SK-N-SH (cell line): Measurements from ENCODE around the gene SLC6A2. TPM values are rescaled to one million over a fixed set of nuclear protein-coding genes. Genes with fewer than 3 reads are reported as not detected.

Source experiments
- CTCF ChIA-PET: fragments of 300-600, 350-600 bp; formaldehyde crosslinking; extraction: SDS; loops from one replicate; lab custom pipeline; 2021; lab: Yijun Ruan, JAX
- POLR2A ChIA-PET: fragments of 350-600 bp; sonication (Branson Sonifier 250); formaldehyde crosslinking; extraction: SDS; loops from one replicate; lab custom pipeline; 2020; ENCODE audit warnings: antibody characterized with exemption, inconsistent platforms; lab: Yijun Ruan, JAX
- DNase-seq: peaks from one replicate; pipeline ENCODE4 v3.0.0; 2012
- H2AFZ ChIP-seq: fragments of 200-600 bp; sonication (generic); 2 replicates; pipeline ENCODE4 v1.8.1; 2016; ENCODE audit warnings: antibody characterized with exemption, mild to moderate bottlenecking, low read depth
- H3F3A ChIP-seq: fragments of 200-600 bp; sonication (generic); replicated peaks from 2 replicates; pipeline ENCODE3; 2016; ENCODE audit warnings: antibody characterized with exemption, mild to moderate bottlenecking; ENCODE audit not compliant: insufficient read depth
- H3K27ac ChIP-seq, 2 experiments: fragments of 200-500 bp in 1 of 2; fragments of 200-600 bp in 1 of 2; sonication (Bioruptor generic) in 1 of 2; sonication (generic), shearing (Covaris generic) in 1 of 2; 2 replicates each; pipeline versions ENCODE4 v1.5.1 to v1.6.1; 2014 to 2016; ENCODE audit warnings: low read depth in 2 of 2, inconsistent platforms in 1 of 2, low read length in 1 of 2, mild to moderate bottlenecking in 1 of 2, mixed read lengths in 1 of 2
- H3K27me3 ChIP-seq: fragments of 200-600 bp; sonication (generic), shearing (Covaris generic); 2 replicates; pipeline ENCODE4 v1.6.1; 2016; ENCODE audit warnings: mixed run types; ENCODE audit not compliant: insufficient read depth
- H3K36me3 ChIP-seq, 2 experiments: fragments of 200-500 bp in 1 of 2; fragments of 200-600 bp in 1 of 2; sonication (Bioruptor generic) in 1 of 2; sonication (generic) in 1 of 2; replicated peaks in 1 of 2; 2 replicates each; pipeline versions ENCODE3 to v1.5.1; 2014 to 2016; ENCODE audit warnings: low read length in 1 of 2, mild to moderate bottlenecking in 1 of 2; ENCODE audit not compliant: insufficient read depth in 2 of 2, control insufficient read depth in 1 of 2
- H3K4me1 ChIP-seq, 2 experiments: fragments of 200-500 bp in 1 of 2; fragments of 200-600 bp in 1 of 2; sonication (Bioruptor generic) in 1 of 2; sonication (generic), shearing (Covaris generic) in 1 of 2; 2 replicates each; pipeline versions ENCODE4 v1.5.1 to v1.6.1; 2014 to 2016; ENCODE audit warnings: low read depth in 1 of 2, low read length in 1 of 2, mixed run types in 1 of 2; ENCODE audit not compliant: insufficient read depth in 2 of 2, control insufficient read depth in 1 of 2
- H3K4me2 ChIP-seq: fragments of 200-600 bp; sonication (generic), shearing (Covaris generic); 2 replicates; pipeline ENCODE4 v1.6.1; 2017; ENCODE audit warnings: mixed run types
- H3K4me3 ChIP-seq, 2 experiments: fragments of 200-500 bp in 1 of 2; fragments of 200-600 bp in 1 of 2; sonication (Bioruptor generic) in 1 of 2; sonication (generic), shearing (Covaris generic) in 1 of 2; 2 replicates each; pipeline versions ENCODE4 v1.5.1 to v1.8.1; 2014 to 2016; ENCODE audit warnings: low read depth in 2 of 2, inconsistent platforms in 1 of 2, low read length in 1 of 2, mild to moderate bottlenecking in 1 of 2, mixed read lengths in 1 of 2, moderate library complexity in 1 of 2
- H3K79me2 ChIP-seq: fragments of 200-600 bp; sonication (generic); 2 replicates; pipeline ENCODE4 v1.8.1; 2017; ENCODE audit warnings: mild to moderate bottlenecking; ENCODE audit not compliant: insufficient read depth
- H3K9ac ChIP-seq: fragments of 200-600 bp; sonication (generic); 2 replicates; pipeline ENCODE4 v1.6.1; 2017; ENCODE audit warnings: mixed run types
- H3K9me2 ChIP-seq: fragments of 200-600 bp; sonication (generic); 2 replicates; pipeline ENCODE4 v1.6.1; 2017; ENCODE audit warnings: mixed run types
- H3K9me3 ChIP-seq: fragments of 200-600 bp; sonication (generic); 2 replicates; pipeline ENCODE4 v1.6.1; 2017; ENCODE audit warnings: mixed run types, mild to moderate bottlenecking, moderate library complexity
- H4K20me1 ChIP-seq: fragments of 200-600 bp; sonication (generic); 2 replicates; pipeline ENCODE4 v1.6.1; 2017; ENCODE audit warnings: mild to moderate bottlenecking, mixed run types; ENCODE audit not compliant: insufficient read depth
- EP300 ChIP-seq, 2 experiments: IDR thresholded peaks; 2 replicates each; pipeline versions ENCODE4 v1.4.0 to v1.6.1; 2012; ENCODE audit warnings: borderline replicate concordance in 1 of 2, low read depth in 1 of 2, low read length in 1 of 2
- FOSL2 ChIP-seq: IDR thresholded peaks from 2 replicates; pipeline ENCODE4 v1.4.0; 2012; ENCODE audit warnings: low read depth, mild to moderate bottlenecking, moderate library complexity, borderline replicate concordance
- FOXJ3 ChIP-seq: sonication (generic); formaldehyde crosslinking; IDR thresholded peaks from 2 replicates; pipeline ENCODE4 v1.5.1; 2020; ENCODE audit warnings: mild to moderate bottlenecking, missing genetic modification reagents
- GABPA ChIP-seq: IDR thresholded peaks from 2 replicates; pipeline ENCODE4 v1.4.0; 2012; ENCODE audit warnings: low read depth, mild to moderate bottlenecking
- NRF1 ChIP-seq: IDR thresholded peaks from 2 replicates; pipeline ENCODE4 v1.6.1; 2012; ENCODE audit warnings: low read depth, mild to moderate bottlenecking, low read length
- RFX5 ChIP-seq: IDR thresholded peaks from 2 replicates; pipeline ENCODE4 v1.6.1; 2012; ENCODE audit warnings: mild to moderate bottlenecking, improper control_type of control experiment, low read length
- SMC3 ChIP-seq: IDR thresholded peaks from 2 replicates; pipeline ENCODE4 v1.6.1; 2012; ENCODE audit warnings: low read depth, low read length, improper control_type of control experiment
- TAF1 ChIP-seq: IDR thresholded peaks from 2 replicates; pipeline ENCODE4 v1.6.1; 2012; ENCODE audit warnings: low read depth, mild to moderate bottlenecking, low read length, moderate library complexity, borderline replicate concordance
- TCF12 ChIP-seq: IDR thresholded peaks from 2 replicates; pipeline ENCODE4 v1.4.0; 2012
- TEAD4 ChIP-seq: IDR thresholded peaks from 2 replicates; pipeline ENCODE4 v1.4.0; 2012; ENCODE audit warnings: mild to moderate bottlenecking, borderline replicate concordance; ENCODE audit not compliant: insufficient read depth
- YY1 ChIP-seq: IDR thresholded peaks from 2 replicates; pipeline ENCODE4 v1.4.0; 2012; ENCODE audit warnings: low read depth, mild to moderate bottlenecking
- WGBS: methylation state at CpG from one replicate; pipeline ENCODE4 v1.1.6; 2017; ENCODE audit warnings: low lambda C conversion rate; 5-methylcytosine and 5-hydroxymethylcytosine counted together
- polyA plus RNA-seq, 3 experiments: library from polyadenylated mRNA; depleted of rRNA; stranded (reverse); fragments of >200 nt; gene quantifications; 2 replicates each; pipeline ENCODE4 v1.2.3, GENCODE V29; 2012
- TF ChIP-seq, protein P1 (sequence below): fragments of 200-600 bp; sonication (generic); IDR thresholded peaks from 2 replicates; pipeline ENCODE4 v1.6.1; 2017; ENCODE audit warnings: antibody characterized with exemption, mild to moderate bottlenecking, moderate library complexity
- TF ChIP-seq, protein P2 (sequence below): IDR thresholded peaks from 2 replicates; pipeline ENCODE4; 2012
- TF ChIP-seq, protein P3 (sequence below): IDR thresholded peaks from 2 replicates; pipeline ENCODE4 v1.4.0; 2012; ENCODE audit warnings: low read depth, borderline replicate concordance
- TF ChIP-seq, protein P4 (sequence below): IDR thresholded peaks from 2 replicates; pipeline ENCODE4 v1.4.0; 2012; ENCODE audit warnings: low read depth, borderline replicate concordance

Gene SLC6A2
- polyA plus RNA-seq, 1 of the 3 experiments (the other 2 are of a cell fraction) = 3.3 TPM

DNA sequence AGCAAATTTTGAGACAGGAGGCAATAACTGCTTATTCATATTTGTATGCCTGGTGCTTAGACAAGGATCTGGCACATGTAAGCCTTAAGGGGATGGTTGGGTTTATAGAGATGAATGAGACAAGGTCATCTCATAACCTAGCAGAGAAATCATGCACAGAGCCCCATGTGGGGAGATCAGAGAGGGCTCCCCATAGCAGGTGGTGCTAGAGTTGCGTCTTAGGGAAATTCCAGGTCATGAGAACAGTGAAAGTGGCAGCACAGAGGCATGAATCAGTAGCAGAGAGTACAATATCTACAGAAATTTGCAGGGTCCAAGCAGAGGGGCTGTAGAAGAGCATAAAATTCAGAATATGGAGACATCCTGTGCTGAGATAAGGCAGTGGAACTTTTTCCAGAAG, 57.3 kb downstream of the SLC6A2 start:
- POLR2A ChIA-PET = no interaction called here
- WGBS = 33% methylated on average over 1 of the region's 1 CpG
- no peaks in the 10 kb centered on the region for H3K9me2 ChIP-seq

DNA sequence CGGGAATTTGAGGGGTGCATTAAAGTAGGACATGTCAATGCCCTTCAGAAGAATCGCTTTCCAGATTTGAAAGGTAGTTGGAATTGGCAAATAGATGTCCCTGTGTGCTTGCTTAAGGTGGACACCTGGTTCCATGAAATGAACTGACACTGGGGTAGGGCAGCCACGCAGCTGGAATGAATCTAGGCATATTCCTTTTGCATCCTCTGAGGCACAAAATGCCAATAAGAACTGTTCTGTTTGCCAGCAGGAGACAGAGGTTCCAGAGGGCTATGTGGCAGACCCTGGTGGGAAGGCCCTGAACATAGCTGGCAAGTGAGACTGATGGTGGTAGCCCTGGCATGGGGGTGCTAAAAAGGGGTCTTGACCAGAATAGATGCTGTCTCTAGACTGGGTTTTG, 61.5 kb downstream of the SLC6A2 start:
- H3K9me3 ChIP-seq = no peaks in the 10 kb centered on the region
- CTCF ChIA-PET = interaction anchor here (6.9 kb wide), 1 partner anchor 123 kb away, joined by 68 read pairs; no protein-coding TSS in a partner anchor
- no peak for DNase-seq

More for the DNA sequence above, 57.3 kb downstream of the SLC6A2 start:
- Histone ChIP-seq H3K4me3 (no peak overlapping the region), H3K27me3 (no peaks in the 10 kb centered on the region; the same call in 1 of the 2 replicates), H3K9ac (no peak overlapping the region), H3K79me2 (no peaks in the 10 kb centered on the region), H4K20me1 (no peaks in the 10 kb centered on the region), H3K36me3 (no peaks in the 10 kb centered on the region), H3K4me2 (no peak overlapping the region), H3K4me1 (peaks cover 0 to 14% of the 10 kb centered on the region in 2 experiments; a peak in 1 of 4 replicates), H3F3A (no peaks in the 10 kb centered on the region), H2AFZ (no peak overlapping the region), H3K27ac (no peak overlapping the region), H3K9me3 (no peaks in the 10 kb centered on the region)
- TF ChIP-seq, protein P1, sequence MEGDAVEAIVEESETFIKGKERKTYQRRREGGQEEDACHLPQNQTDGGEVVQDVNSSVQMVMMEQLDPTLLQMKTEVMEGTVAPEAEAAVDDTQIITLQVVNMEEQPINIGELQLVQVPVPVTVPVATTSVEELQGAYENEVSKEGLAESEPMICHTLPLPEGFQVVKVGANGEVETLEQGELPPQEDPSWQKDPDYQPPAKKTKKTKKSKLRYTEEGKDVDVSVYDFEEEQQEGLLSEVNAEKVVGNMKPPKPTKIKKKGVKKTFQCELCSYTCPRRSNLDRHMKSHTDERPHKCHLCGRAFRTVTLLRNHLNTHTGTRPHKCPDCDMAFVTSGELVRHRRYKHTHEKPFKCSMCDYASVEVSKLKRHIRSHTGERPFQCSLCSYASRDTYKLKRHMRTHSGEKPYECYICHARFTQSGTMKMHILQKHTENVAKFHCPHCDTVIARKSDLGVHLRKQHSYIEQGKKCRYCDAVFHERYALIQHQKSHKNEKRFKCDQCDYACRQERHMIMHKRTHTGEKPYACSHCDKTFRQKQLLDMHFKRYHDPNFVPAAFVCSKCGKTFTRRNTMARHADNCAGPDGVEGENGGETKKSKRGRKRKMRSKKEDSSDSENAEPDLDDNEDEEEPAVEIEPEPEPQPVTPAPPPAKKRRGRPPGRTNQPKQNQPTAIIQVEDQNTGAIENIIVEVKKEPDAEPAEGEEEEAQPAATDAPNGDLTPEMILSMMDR = no peak
- TF ChIP-seq RFX5 = no peak
- no peak for TF ChIP-seq TCF12
- TF ChIP-seq GABPA = no peak
- no peak for TF ChIP-seq FOSL2
- TF ChIP-seq SMC3 = no peak
- no peak for DNase-seq
- CTCF ChIA-PET = interaction anchor here (0.6 to 6.9 kb wide), 21 partner anchors 7 to 490 kb away, joined by 3 to 68 read pairs (median 5); no protein-coding TSS in a partner anchor

More for the DNA sequence above, 61.5 kb downstream of the SLC6A2 start:
- H4K20me1 ChIP-seq = no peaks in the 10 kb centered on the region
- H3K4me3 ChIP-seq = no peak overlapping the region
- no peak overlapping the region for H2AFZ ChIP-seq
- H3K79me2 ChIP-seq = no peaks in the 10 kb centered on the region
- no peak overlapping the region for H3K4me2 ChIP-seq
- H3K36me3 ChIP-seq = no peaks in the 10 kb centered on the region
- no peaks in the 10 kb centered on the region for H3K4me1 ChIP-seq
- no peaks in the 10 kb centered on the region for H3K9me2 ChIP-seq
- no peak overlapping the region for H3K27ac ChIP-seq
- H3K27me3 ChIP-seq = no peaks in the 10 kb centered on the region; the same call in 1 of the 2 replicates
- WGBS = 24% methylated on average over 3 of the region's 3 CpGs
- no peaks in the 10 kb centered on the region for H3F3A ChIP-seq
- TF ChIP-seq FOXJ3 (CRISPR knock-in tag) (no peak), RFX5 (no peak), TEAD4 (no peak), TAF1 (no peak), SMC3 (no peak), YY1 (no peak), FOSL2 (no peak), EP300 (IDR thresholded peaks at IDR 0.05; ENCODE audit: borderline replicate concordance in 1 of 2, low read depth in 1 of 2, low read length in 1 of 2) (no peak), NRF1 (no peak), TCF12 (no peak)
- TF ChIP-seq, protein P2, sequence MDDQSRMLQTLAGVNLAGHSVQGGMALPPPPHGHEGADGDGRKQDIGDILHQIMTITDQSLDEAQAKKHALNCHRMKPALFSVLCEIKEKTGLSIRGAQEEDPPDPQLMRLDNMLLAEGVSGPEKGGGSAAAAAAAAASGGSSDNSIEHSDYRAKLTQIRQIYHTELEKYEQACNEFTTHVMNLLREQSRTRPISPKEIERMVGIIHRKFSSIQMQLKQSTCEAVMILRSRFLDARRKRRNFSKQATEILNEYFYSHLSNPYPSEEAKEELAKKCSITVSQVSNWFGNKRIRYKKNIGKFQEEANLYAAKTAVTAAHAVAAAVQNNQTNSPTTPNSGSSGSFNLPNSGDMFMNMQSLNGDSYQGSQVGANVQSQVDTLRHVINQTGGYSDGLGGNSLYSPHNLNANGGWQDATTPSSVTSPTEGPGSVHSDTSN = no peak
- TF ChIP-seq, protein P3, sequence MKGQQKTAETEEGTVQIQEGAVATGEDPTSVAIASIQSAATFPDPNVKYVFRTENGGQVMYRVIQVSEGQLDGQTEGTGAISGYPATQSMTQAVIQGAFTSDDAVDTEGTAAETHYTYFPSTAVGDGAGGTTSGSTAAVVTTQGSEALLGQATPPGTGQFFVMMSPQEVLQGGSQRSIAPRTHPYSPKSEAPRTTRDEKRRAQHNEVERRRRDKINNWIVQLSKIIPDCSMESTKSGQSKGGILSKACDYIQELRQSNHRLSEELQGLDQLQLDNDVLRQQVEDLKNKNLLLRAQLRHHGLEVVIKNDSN = no peak
- TF ChIP-seq, protein P4, sequence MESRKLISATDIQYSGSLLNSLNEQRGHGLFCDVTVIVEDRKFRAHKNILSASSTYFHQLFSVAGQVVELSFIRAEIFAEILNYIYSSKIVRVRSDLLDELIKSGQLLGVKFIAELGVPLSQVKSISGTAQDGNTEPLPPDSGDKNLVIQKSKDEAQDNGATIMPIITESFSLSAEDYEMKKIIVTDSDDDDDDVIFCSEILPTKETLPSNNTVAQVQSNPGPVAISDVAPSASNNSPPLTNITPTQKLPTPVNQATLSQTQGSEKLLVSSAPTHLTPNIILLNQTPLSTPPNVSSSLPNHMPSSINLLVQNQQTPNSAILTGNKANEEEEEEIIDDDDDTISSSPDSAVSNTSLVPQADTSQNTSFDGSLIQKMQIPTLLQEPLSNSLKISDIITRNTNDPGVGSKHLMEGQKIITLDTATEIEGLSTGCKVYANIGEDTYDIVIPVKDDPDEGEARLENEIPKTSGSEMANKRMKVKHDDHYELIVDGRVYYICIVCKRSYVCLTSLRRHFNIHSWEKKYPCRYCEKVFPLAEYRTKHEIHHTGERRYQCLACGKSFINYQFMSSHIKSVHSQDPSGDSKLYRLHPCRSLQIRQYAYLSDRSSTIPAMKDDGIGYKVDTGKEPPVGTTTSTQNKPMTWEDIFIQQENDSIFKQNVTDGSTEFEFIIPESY = no peak
- no peak overlapping the region for H3K9ac ChIP-seq
- POLR2A ChIA-PET = no interaction called here
